ENCODE data around the gene LDLRAD2.
"Not testable (repeated sequence)": the region's sequence is repeated elsewhere in the genome, so short reads cannot be mapped to it uniquely, and the experiment has no call there.

Gene LDLRAD2

GRCh38 chr1:21774835-21775549, 37.1 kb upstream of the LDLRAD2 start:
- FAIRE-seq (no peak), DNase-seq (ENCODE audit: insufficient read length, low spot score) (no peak)
- no peak for TF ChIP-seq POLR2AphosphoS5 (IDR thresholded peaks at IDR 0.05; ENCODE audit: low read depth, low read length)
- TF ChIP-seq POLR2A (IDR thresholded peaks at IDR 0.05; ENCODE audit: low read depth, low read length): no peak
- no peak for TF ChIP-seq SPI1 (IDR thresholded peaks at IDR 0.05; ENCODE audit: low read depth, low read length)
- no peak for TF ChIP-seq POU2F2 (IDR thresholded peaks at IDR 0.05; ENCODE audit: low read depth, low read length)
- TF ChIP-seq TAF1 (IDR thresholded peaks at IDR 0.05; ENCODE audit: low read depth, low read length): no peak
- TF ChIP-seq PAX5 (IDR thresholded peaks at IDR 0.05; ENCODE audit: insufficient read depth, low read length, severe bottlenecking): no peak

DNA sequence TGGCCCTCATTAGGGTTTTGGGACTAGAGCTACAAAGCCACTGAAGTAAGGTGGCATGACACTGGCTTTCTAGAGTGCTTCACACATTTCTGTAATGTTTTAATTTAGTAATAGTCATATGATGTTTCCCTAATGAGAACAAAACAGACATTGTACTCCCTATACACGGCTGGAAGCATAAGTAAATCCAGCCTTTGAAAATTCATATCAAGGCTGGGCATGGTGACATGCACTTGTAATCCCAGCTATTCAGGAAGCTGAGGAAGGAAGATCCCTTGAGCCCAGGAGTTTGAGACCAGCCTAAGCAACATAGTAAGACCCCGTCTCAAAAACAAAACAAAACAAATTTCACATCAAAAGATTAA, 36.5 kb upstream of the LDLRAD2 start:
- FAIRE-seq (no peak), DNase-seq (ENCODE audit: insufficient read length, low spot score) (no peak)
- no peak for TF ChIP-seq POLR2A (IDR thresholded peaks at IDR 0.05; ENCODE audit: low read depth, low read length)
- TF ChIP-seq POU2F2 (IDR thresholded peaks at IDR 0.05; ENCODE audit: low read depth, low read length): no peak
- no peak for TF ChIP-seq SPI1 (IDR thresholded peaks at IDR 0.05; ENCODE audit: low read depth, low read length)
- TF ChIP-seq TAF1 (IDR thresholded peaks at IDR 0.05; ENCODE audit: low read depth, low read length): no peak
- TF ChIP-seq POLR2AphosphoS5 (IDR thresholded peaks at IDR 0.05; ENCODE audit: low read depth, low read length): no peak
- TF ChIP-seq PAX5 (IDR thresholded peaks at IDR 0.05; ENCODE audit: insufficient read depth, low read length, severe bottlenecking): no peak

DNA sequence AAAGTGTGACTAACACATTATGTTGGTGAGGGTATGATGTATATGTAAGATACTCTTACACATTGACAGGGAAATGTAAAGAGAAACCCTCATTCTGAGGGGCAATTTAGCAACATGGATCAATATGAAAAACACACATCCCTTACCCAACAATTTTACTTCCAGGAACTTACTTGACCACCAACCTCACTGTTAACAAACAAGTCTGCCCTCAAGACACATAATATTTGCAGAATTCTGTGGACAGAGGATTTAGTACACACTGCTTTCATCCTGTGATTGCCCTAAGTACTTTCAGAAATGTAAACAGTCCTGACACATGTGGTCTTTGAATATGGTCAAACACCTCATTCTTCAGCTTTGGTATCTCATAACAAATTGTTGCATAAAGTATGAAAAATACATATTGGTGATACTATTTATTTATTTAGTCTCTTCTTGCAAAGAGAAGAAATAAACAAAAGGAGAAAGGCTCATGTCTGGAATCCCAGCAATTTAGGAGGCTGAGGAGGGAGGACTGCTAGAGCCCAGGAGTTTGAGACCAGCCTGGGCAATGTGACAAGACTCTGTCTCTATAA, 36.0 kb upstream of the LDLRAD2 start:
- FAIRE-seq: no peak
- TF ChIP-seq POLR2A (IDR thresholded peaks at IDR 0.05; ENCODE audit: low read depth, low read length) (no peak), POU2F2 (IDR thresholded peaks at IDR 0.05; ENCODE audit: low read depth, low read length) (no peak), POLR2AphosphoS5 (IDR thresholded peaks at IDR 0.05; ENCODE audit: low read depth, low read length) (no peak), PAX5 (IDR thresholded peaks at IDR 0.05; ENCODE audit: insufficient read depth, low read length, severe bottlenecking) (no peak), SPI1 (IDR thresholded peaks at IDR 0.05; ENCODE audit: low read depth, low read length) (no peak), TAF1 (IDR thresholded peaks at IDR 0.05; ENCODE audit: low read depth, low read length) (no peak)
- DNase-seq (ENCODE audit: insufficient read length, low spot score): no peak

- not testable (repeated sequence) for FAIRE-seq; DNase-seq (ENCODE audit: insufficient read length, low spot score)
These were observed 35.1 kb upstream of the LDLRAD2 start for GRCh38 chr1:21776925-21777324.

GRCh38 chr1:21778405-21778727, 33.7 kb upstream of the LDLRAD2 start:
- TF ChIP-seq SPI1 (IDR thresholded peaks at IDR 0.05; ENCODE audit: low read depth, low read length) (no peak), PAX5 (IDR thresholded peaks at IDR 0.05; ENCODE audit: insufficient read depth, low read length, severe bottlenecking) (no peak), POLR2AphosphoS5 (IDR thresholded peaks at IDR 0.05; ENCODE audit: low read depth, low read length) (no peak), POLR2A (IDR thresholded peaks at IDR 0.05; ENCODE audit: low read depth, low read length) (no peak), TAF1 (IDR thresholded peaks at IDR 0.05; ENCODE audit: low read depth, low read length) (no peak), POU2F2 (IDR thresholded peaks at IDR 0.05; ENCODE audit: low read depth, low read length) (no peak)
- DNase-seq (ENCODE audit: insufficient read length, low spot score) (no peak), FAIRE-seq (no peak)

- TF ChIP-seq SPI1 (IDR thresholded peaks at IDR 0.05; ENCODE audit: low read depth, low read length): peak; percentile 33; the same call in 1 of the 2 replicates
- TF ChIP-seq PAX5 (IDR thresholded peaks at IDR 0.05; ENCODE audit: insufficient read depth, low read length, severe bottlenecking): no peak
- no peak for TF ChIP-seq TAF1 (IDR thresholded peaks at IDR 0.05; ENCODE audit: low read depth, low read length)
- TF ChIP-seq POLR2AphosphoS5 (IDR thresholded peaks at IDR 0.05; ENCODE audit: low read depth, low read length): no peak
- TF ChIP-seq POU2F2 (IDR thresholded peaks at IDR 0.05; ENCODE audit: low read depth, low read length): peak; percentile 85; the same call in 1 of the 2 replicates
- no peak for TF ChIP-seq POLR2A (IDR thresholded peaks at IDR 0.05; ENCODE audit: low read depth, low read length)
- DNase-seq (ENCODE audit: insufficient read length, low spot score): no peak
- FAIRE-seq: peak; percentile 80
These were observed 32.2 kb upstream of the LDLRAD2 start for GRCh38 chr1:21779613-21780521.

- TF ChIP-seq POLR2AphosphoS5 (IDR thresholded peaks at IDR 0.05; ENCODE audit: low read depth, low read length) (peak; percentile 51; the same call in 1 of the 2 replicates), SPI1 (IDR thresholded peaks at IDR 0.05; ENCODE audit: low read depth, low read length) (no peak), TAF1 (IDR thresholded peaks at IDR 0.05; ENCODE audit: low read depth, low read length) (peak; percentile 65; the same call in 1 of the 2 replicates), POLR2A (IDR thresholded peaks at IDR 0.05; ENCODE audit: low read depth, low read length) (peak; percentile 66; the same call in 1 of the 2 replicates)
- FAIRE-seq (peak; percentile 69), DNase-seq (ENCODE audit: insufficient read length, low spot score) (no peak)
These were observed 30.2 kb upstream of the LDLRAD2 start for GRCh38 chr1:21781815-21782348.

- DNase-seq (ENCODE audit: insufficient read length, low spot score) (no peak), FAIRE-seq (no peak)
- TF ChIP-seq POLR2A (IDR thresholded peaks at IDR 0.05; ENCODE audit: low read depth, low read length): no peak; the same call in 1 of the 2 replicates
- TF ChIP-seq TAF1 (IDR thresholded peaks at IDR 0.05; ENCODE audit: low read depth, low read length): no peak
- 0 out of 2 replicates have a peak, but pooled peaks have one; percentile 6 for TF ChIP-seq POLR2AphosphoS5 (IDR thresholded peaks at IDR 0.05; ENCODE audit: low read depth, low read length)
- TF ChIP-seq SPI1 (IDR thresholded peaks at IDR 0.05; ENCODE audit: low read depth, low read length): no peak
These were observed 29.7 kb upstream of the LDLRAD2 start for GRCh38 chr1:21782349-21782867.

All from GM12891 (cell line).